NCI-H748 treated with DMSO at 0.1 percent for 48 hours (cell line): ENCODE results near the gene SEMA4A.
"Not testable (repeated sequence)": the region's sequence is repeated elsewhere in the genome, so short reads cannot be mapped to it uniquely, and the experiment has no call there.

Source experiments
- DNase-seq: peaks from one replicate; lab custom pipeline; 2025; lab: John Stamatoyannopoulos, UW

The SEMA4A gene

GRCh38 chr1:156153362-156153761 is at the start of gene SEMA4A:
SEMA4A (plus strand) TSS chr1:156153585; CDS start chr1:156154579, 994 bp downstream.
- no peak for DNase-seq

- peak; percentile 56 for DNase-seq
Measured at GRCh38 chr1:156104065-156104810, 49.1 kb upstream of the SEMA4A start.

- no peak for DNase-seq
Measured at GRCh38 chr1:156104861-156105832, 48.2 kb upstream of the SEMA4A start.

DNA sequence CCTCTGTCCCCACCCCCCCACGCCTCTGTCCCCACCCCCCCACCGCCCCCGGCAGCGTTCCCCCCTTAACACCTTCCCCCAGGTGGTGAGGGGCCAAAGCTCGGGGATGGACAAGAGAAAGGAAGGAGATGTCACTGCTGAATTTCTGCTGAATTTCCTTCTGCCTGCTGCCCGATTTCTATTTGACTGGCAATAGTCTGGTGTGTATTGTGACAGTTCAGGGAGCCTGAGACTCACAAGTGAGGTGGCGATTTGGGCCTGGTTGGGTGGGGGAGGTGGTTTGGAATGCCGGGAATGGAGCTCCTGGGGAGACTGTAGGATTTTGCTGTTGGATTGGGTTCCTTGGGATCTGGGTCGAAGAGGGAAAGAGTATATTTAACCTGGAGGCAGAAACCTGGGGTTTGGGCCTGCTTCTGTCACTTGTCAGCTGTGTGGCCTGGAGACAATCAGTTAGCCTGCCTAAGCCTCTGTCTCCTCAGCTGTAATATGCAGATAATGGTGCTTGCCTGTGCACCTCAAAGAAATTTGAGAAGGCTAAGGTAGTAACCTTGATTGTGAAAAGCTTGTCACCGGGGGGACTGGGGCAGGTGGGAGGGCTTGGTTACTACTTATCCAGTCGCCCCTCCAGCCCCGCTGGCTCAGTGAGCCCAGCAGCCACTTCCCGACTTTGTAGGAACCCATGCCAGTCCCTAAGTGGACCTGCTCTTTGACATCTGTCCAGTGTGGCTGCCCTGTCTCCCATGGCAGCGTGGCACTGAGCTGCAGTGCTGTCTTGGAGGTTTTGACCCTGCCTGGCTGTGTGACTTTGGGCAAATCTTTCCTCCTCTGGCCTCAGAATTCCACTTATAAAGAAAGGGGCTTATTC is 46.5 kb upstream of the SEMA4A start:
- no peak for DNase-seq

- DNase-seq: no peak
Measured at GRCh38 chr1:156108057-156108456, 45.3 kb upstream of the SEMA4A start.

GRCh38 chr1:156108664-156109241 is 44.6 kb upstream of the SEMA4A start:
- DNase-seq: no peak

GRCh38 chr1:156110252-156110651 is 43.1 kb upstream of the SEMA4A start:
- DNase-seq: no peak

DNA sequence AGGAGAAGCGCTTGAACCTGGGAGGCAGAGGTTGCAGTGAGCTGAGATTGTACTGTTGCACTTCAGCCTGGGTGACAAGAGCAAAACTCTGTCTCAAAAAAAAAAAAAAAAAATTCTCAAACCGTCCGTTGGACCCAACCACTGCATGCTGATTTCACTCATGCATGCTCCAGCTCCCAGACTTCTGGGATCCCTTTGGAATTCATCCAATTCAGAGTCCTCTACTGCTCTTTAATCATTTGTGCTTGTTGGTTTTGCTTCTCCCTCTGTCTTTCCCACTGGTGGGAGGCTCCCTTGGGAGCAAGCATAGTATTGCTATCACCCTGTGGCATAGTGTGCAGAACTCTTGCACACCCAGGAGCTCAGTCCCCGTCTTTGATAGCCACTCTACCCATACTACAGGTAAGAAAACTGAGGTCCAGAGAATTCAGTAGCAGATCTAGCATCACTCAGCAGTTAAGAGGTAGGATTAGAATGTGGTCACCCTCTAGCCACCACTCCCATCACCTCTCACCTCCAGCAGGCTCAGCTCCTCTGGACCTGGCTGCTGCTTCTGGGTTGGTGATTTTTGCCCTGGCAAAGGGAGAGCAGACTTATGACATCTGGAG is 41.9 kb upstream of the SEMA4A start:
- no peak for DNase-seq

- no peak for DNase-seq
Measured at GRCh38 chr1:156112276-156113137, 40.9 kb upstream of the SEMA4A start.

GRCh38 chr1:156113282-156113950 is 40.0 kb upstream of the SEMA4A start:
- DNase-seq: no peak

DNA sequence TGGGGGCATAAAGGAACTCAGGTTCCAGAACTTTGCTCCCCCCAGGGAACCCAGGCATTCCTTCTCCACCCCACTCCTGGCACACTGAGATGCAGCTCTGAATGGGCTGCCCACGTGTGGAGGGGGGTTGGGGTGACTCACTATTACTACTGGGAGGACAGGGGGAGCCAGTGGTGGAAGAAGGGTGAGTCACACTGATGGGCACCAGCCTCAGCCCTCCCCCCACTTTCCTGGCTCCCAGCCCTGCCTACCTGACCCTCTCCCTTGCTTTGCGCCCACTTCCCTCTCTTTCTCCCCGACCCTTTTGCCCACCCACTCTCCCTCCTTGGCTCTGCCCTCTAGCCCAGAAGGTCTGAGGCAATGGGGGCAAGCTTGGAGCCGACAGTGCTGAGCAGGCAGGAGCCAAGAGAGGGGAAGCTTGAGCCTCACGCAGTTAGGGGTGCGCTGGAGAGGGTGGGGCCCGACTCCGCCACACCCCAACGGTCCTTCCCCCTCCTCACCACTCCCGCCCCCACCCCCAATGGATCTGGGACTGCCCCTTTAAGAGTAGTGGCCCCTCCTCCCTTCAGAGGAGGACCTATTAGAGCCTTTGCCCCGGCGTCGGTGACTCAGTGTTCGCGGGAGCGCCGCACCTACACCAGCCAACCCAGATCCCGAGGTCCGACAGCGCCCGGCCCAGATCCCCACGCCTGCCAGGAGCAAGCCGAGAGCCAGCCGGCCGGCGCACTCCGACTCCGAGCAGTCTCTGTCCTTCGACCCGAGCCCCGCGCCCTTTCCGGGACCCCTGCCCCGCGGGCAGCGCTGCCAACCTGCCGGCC is 39.1 kb upstream of the SEMA4A start, which contains the start of gene LMNA:
LMNA (plus strand) TSS at position 611 of the 818 bp plus-strand sequence. CDS start 208 bp downstream, outside the sequence.
- peak; percentile 48 for DNase-seq

GRCh38 chr1:156114919-156115513 is 38.4 kb upstream of the SEMA4A start:
- no peak for DNase-seq

GRCh38 chr1:156115514-156116374 is 37.6 kb upstream of the SEMA4A start:
- DNase-seq: no peak

DNA sequence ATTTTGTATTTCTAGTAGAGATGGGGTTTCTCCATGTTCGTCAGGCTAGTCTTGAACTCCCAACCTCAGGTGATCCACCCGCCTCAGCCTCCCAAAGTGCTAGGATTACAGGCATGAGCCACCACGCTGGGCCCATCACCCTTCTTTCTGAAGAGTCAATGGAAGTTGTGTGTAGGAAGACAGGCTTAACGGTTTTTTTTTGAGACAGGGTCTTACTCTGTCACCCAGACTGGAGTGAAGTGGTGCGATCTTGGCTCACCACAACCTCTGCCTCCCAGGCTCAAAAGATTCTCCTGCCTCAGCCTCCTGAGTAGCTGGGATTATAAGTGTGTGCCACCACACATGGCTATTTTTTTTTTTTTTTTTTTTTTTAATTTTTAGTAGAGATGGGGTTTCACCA is 36.7 kb upstream of the SEMA4A start:
- not testable (repeated sequence) for DNase-seq

DNA sequence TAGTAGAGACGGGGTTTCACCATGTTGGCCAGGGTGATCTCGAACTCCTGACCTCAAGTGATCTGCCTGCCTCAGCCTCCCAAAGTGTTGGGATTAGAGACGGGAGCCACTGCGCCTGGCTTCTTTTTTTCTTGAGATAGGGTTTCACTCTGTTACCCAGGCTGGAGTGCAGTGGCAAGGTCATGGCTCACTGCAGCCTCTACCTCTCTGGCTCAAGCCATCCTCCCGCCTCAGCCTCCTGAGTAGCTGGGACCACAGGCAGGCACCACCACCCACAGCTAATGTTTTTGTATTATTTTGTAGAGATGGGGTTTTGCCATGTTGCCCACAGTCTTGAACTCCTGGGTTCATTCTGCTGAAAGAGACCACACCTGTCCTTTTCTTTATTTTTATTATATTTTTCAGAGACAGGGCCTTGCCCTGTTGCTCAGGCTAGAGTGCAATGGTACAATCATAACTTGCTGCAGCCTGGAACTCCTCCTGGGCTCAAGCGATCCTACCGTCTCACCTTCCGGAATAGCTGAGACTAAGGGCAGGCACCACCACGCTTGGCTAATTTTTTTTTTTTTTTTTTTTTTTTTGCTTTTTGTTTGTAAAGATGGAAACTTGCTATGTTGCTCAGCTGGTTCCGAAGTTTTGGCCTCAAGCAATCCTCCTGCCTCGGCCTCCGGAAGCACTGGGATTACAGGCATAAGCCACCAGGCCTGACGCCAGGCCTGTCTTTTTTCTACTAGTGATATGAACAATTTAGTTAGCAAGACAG is 35.8 kb upstream of the SEMA4A start:
- no peak for DNase-seq

GRCh38 chr1:156118177-156118868 is 35.1 kb upstream of the SEMA4A start:
- DNase-seq: no peak
